ENCODE measurements around the gene THAP11.

THAP11 gene

DNA sequence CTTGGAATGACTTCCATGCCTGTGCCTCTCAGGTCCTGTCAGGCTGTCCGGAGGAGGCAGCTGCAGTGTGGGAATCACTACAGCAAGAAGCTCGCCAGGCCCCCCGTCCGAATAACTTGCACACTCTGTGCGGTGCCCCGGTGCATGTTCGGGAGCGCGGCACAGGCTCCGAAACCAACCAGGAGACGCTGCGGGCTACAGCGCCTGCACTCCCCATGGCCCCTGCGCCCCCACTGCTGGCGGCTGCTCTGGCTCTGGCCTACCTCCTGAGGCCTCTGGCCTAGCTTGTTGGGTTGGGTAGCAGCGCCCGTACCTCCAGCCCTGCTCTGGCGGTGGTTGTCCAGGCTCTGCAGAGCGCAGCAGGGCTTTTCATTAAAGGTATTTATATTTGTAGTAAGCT lies 43.9 kb downstream of the THAP11 start:
- no peaks in the 10 kb centered on the region for H3F3A ChIP-seq (ENCODE audit: low read depth)
- no peaks in the 10 kb centered on the region for H3K79me2 ChIP-seq (ENCODE audit: insufficient read depth, low read length)
- H4K20me1 ChIP-seq (ENCODE audit: insufficient read depth, low read length, poor library complexity, severe bottlenecking), result no peaks in the 10 kb centered on the region
- H3K9ac ChIP-seq (ENCODE audit: low read depth, low read length, poor library complexity, severe bottlenecking), result no peak overlapping the region
- no peaks in the 10 kb centered on the region for H3K27me3 ChIP-seq (ENCODE audit: insufficient read depth, low read length, poor library complexity, severe bottlenecking)
- no peak overlapping the region for H3K4me3 ChIP-seq (ENCODE audit: low read length, poor library complexity, severe bottlenecking)
- H3K9me3 ChIP-seq (ENCODE audit: insufficient read depth, low read depth, low read length), result no peaks in the 10 kb centered on the region
- H2AFZ ChIP-seq (ENCODE audit: low read length), result no peak overlapping the region
- peaks cover 55% of the 10 kb centered on the region; the same call in 1 of the 2 replicates for H3K36me3 ChIP-seq (ENCODE audit: insufficient read depth, low read length)
- H3K9me2 ChIP-seq (replicated peaks; ENCODE audit: low read depth, low read length), result no peaks in the 10 kb centered on the region
- H3K4me2 ChIP-seq (ENCODE audit: low read depth, low read length, poor library complexity, severe bottlenecking), result no peak overlapping the region
- TF ChIP-seq EZH2phosphoT487 (IDR thresholded peaks at IDR 0.05; ENCODE audit: borderline replicate concordance), result no peak
- TF ChIP-seq, protein P1, sequence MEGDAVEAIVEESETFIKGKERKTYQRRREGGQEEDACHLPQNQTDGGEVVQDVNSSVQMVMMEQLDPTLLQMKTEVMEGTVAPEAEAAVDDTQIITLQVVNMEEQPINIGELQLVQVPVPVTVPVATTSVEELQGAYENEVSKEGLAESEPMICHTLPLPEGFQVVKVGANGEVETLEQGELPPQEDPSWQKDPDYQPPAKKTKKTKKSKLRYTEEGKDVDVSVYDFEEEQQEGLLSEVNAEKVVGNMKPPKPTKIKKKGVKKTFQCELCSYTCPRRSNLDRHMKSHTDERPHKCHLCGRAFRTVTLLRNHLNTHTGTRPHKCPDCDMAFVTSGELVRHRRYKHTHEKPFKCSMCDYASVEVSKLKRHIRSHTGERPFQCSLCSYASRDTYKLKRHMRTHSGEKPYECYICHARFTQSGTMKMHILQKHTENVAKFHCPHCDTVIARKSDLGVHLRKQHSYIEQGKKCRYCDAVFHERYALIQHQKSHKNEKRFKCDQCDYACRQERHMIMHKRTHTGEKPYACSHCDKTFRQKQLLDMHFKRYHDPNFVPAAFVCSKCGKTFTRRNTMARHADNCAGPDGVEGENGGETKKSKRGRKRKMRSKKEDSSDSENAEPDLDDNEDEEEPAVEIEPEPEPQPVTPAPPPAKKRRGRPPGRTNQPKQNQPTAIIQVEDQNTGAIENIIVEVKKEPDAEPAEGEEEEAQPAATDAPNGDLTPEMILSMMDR (conservative IDR thresholded peaks at IDR 0.05; ENCODE audit: low read length), result no peak
- H3K4me1 ChIP-seq (ENCODE audit: insufficient read depth, low read length, poor library complexity, severe bottlenecking), result no peaks in the 10 kb centered on the region

DNA sequence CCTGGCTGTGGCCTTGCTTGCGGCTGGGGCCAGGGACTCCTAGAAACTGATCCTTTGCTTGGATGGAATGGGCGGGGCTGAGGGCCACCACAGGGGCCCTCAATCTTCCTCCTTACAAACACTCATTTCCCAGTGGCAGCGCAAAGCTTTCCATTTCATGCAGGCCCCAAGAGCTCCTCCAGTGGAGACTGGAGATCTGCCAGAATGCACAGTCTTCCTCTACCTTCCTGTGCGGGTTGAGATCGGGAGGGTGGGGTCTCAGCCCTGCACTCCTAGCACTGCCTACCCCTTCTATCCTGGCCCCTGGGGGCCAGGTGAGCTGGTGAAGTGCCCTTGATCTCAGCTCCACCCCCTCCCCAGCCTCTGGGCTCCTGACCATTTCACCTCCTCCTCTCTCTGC lies 44.3 kb downstream of the THAP11 start:
- Histone ChIP-seq H3K4me2 (ENCODE audit: low read depth, low read length, poor library complexity, severe bottlenecking) (no peak overlapping the region), H3K9ac (ENCODE audit: low read depth, low read length, poor library complexity, severe bottlenecking) (no peak overlapping the region), H3K79me2 (ENCODE audit: insufficient read depth, low read length) (no peaks in the 10 kb centered on the region), H3K4me1 (ENCODE audit: insufficient read depth, low read length, poor library complexity, severe bottlenecking) (no peaks in the 10 kb centered on the region), H3K27me3 (ENCODE audit: insufficient read depth, low read length, poor library complexity, severe bottlenecking) (no peaks in the 10 kb centered on the region), H2AFZ (ENCODE audit: low read length) (no peak overlapping the region), H3K9me3 (ENCODE audit: insufficient read depth, low read depth, low read length) (no peaks in the 10 kb centered on the region), H4K20me1 (ENCODE audit: insufficient read depth, low read length, poor library complexity, severe bottlenecking) (no peaks in the 10 kb centered on the region), H3K36me3 (ENCODE audit: insufficient read depth, low read length) (peaks cover 51% of the 10 kb centered on the region; the same call in 1 of the 2 replicates), H3K4me3 (ENCODE audit: low read length, poor library complexity, severe bottlenecking) (no peak overlapping the region), H3F3A (ENCODE audit: low read depth) (no peaks in the 10 kb centered on the region), H3K9me2 (replicated peaks; ENCODE audit: low read depth, low read length) (no peaks in the 10 kb centered on the region)
- TF ChIP-seq, protein P1 (conservative IDR thresholded peaks at IDR 0.05; ENCODE audit: low read length), result no peak
- no peak for TF ChIP-seq EZH2phosphoT487 (IDR thresholded peaks at IDR 0.05; ENCODE audit: borderline replicate concordance)

DNA sequence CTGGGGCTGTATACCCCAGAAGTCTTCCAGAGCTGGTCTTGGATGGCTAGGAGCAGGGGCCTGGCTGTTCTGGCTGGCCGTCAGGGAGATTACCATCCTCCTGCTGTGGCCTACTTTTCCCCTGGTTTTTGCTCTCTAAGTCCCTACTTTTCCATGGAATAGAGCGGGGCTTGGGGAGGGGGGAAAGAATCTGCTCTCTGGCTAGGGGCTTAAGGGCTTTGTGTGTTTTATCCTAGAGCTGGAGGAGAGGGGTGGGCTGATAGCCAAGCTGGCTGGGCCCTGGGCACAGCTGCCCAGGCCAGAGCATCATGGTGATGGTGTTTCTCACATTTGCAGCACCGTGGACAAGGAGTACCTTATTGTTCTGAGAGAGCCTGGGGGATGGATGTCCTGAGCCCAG lies 46.2 kb downstream of the THAP11 start:
- Histone ChIP-seq H2AFZ (ENCODE audit: low read length) (no peak overlapping the region), H3F3A (ENCODE audit: low read depth) (no peaks in the 10 kb centered on the region), H4K20me1 (ENCODE audit: insufficient read depth, low read length, poor library complexity, severe bottlenecking) (no peaks in the 10 kb centered on the region), H3K27me3 (ENCODE audit: insufficient read depth, low read length, poor library complexity, severe bottlenecking) (no peaks in the 10 kb centered on the region), H3K79me2 (ENCODE audit: insufficient read depth, low read length) (peaks cover 2% of the 10 kb centered on the region), H3K9ac (ENCODE audit: low read depth, low read length, poor library complexity, severe bottlenecking) (no peak overlapping the region), H3K4me3 (ENCODE audit: low read length, poor library complexity, severe bottlenecking) (no peak overlapping the region), H3K36me3 (ENCODE audit: insufficient read depth, low read length) (peaks cover 32% of the 10 kb centered on the region; the same call in 1 of the 2 replicates), H3K4me1 (ENCODE audit: insufficient read depth, low read length, poor library complexity, severe bottlenecking) (peaks cover 6% of the 10 kb centered on the region), H3K4me2 (ENCODE audit: low read depth, low read length, poor library complexity, severe bottlenecking) (no peak overlapping the region), H3K9me2 (replicated peaks; ENCODE audit: low read depth, low read length) (no peaks in the 10 kb centered on the region), H3K9me3 (ENCODE audit: insufficient read depth, low read depth, low read length) (no peaks in the 10 kb centered on the region)
- TF ChIP-seq, protein P1 (conservative IDR thresholded peaks at IDR 0.05; ENCODE audit: low read length), result no peak
- no peak for TF ChIP-seq EZH2phosphoT487 (IDR thresholded peaks at IDR 0.05; ENCODE audit: borderline replicate concordance)

Measured in Loucy (cell line).